Prostate gland (tissue), 2 donors: ENCODE measurements around the gene S100Z.

Source experiments
- CTCF ChIP-seq, 4 experiments: fragments of 200-600 bp in 2 of 4; fragments of 450-650 bp in 2 of 4; sonication (generic) in 2 of 4; IDR thresholded peaks; 1 replicate in 3 of 4; 2 replicates in 1 of 4; pipeline ENCODE4 v1.5.1; 2016 to 2019; ENCODE audit warnings: antibody characterized with exemption in 4 of 4, mild to moderate bottlenecking in 2 of 4, moderate library complexity in 2 of 4
- POLR2AphosphoS5 ChIP-seq: sonication (generic); formaldehyde crosslinking; IDR thresholded peaks from one replicate; pipeline ENCODE4 v1.6.1; 2017; ENCODE audit warnings: antibody characterized with exemption

- no peak for TF ChIP-seq CTCF (IDR thresholded peaks at IDR 0.05)
- TF ChIP-seq POLR2AphosphoS5: no peak
Measured at GRCh38 chr5:76804266-76804665, 45.5 kb upstream of the S100Z start.
